Activated CD4-positive, CD25-positive, alpha-beta regulatory T cell treated with anti-CD3 and anti-CD28 coated beads, Interleukin-2, amount 50 U/mL, for 72 hours (primary cell): Measurements from ENCODE around the gene CYSRT1.

Experiments
- DNase-seq: peaks from one replicate; pipeline ENCODE4 v3.0.0; 2021

CYSRT1 gene

DNA sequence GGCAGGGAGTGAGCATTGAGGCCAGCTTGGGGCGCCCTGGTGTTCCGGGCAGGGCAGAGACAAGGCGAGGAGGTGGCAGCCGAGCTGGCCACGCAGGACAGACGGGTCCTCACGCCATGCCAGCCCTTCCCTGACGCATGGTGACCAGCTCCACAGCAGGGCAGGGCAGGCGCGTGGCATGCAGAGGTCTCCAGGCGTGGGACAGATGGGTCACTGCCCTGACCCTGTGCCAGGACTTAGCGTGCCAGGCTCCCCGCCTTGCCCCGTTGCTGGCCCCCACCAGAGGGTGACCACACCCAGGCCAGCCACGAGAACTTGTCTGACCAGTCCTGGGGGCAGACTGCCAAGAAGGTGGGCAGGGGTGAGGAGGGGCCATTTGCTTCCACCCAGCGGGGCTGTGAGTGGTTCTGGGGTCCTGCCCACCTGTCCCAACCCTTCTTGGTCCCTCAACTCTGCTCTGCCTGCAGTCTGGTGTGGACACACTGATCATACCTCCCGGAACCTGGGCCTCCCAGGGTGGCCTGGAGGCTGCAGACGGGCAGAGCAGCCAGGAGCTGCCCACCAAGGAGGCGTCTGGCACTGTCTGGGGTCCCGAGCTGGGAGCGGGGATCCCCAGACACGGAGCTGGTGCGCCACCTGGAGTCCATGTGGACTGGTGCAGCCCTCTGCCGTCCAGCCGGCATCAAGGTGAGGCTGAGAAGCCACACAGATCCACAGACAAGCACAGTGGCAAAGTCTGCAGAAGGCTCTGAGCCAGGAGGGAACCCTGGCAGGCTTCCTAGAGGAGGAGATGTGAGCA lies 2.3 kb downstream of the CYSRT1 start, which contains the start of gene RNF224:
Gene RNF224 (plus strand): TSS at position 449 of the 799 bp plus-strand sequence. CDS start 834 bp downstream, outside the sequence.
- DNase-seq: peak; percentile 77

DNA sequence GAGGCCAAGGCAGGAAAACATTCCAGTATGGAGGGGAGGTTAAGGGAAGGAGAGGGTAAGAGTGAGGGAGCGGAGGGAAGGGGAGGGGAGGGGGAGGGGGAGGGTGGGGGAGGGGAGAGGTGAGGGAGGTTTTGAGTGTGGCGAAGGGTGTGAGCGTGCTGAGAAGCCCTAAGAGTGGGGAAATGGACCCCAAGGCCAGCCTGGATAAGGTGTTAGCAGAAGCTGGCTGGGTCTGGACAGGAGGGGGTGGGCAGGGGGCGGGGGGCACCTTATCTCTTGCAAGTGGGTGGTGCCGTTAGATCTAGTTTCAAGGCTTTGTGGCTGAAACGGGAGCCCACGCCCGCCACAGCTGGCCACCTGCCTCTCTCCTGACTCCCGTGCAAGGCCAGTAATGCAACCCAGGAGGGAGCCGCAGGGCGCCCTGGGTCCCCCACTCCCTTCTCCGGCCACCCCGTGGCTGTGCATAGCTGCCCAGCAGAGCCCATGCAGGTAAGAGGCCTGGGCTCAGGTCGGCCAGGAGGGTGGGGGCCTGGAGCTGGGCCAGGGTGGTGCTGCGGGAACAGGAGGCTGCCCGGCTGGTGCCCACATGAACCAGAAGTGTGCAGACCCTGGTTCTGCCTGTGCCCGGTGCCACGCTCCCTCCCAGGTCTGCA lies 3.0 kb downstream of the CYSRT1 start:
- no peak for DNase-seq

DNA sequence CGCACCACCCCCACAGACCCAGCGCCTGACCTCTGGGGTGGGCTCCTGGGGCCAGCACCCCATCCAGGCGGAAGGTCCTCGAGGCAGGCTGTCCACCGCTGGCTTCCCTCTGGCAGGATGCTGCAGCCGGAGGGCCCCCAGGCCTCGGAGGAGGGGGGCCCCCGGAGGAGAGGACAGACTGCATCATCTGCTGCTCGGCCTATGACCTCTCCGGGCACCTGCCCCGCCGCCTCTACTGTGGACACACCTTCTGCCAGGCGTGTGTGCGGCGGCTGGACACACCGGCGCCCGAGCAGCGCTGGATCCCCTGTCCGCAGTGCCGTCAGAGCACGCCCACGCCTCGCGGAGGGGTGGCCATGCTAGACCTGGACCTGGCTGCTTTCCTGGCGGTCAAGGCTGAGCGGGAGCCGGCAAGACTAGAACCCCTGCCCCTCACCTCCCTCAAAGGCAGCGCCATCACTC lies 3.6 kb downstream of the CYSRT1 start:
- DNase-seq: no peak

DNA sequence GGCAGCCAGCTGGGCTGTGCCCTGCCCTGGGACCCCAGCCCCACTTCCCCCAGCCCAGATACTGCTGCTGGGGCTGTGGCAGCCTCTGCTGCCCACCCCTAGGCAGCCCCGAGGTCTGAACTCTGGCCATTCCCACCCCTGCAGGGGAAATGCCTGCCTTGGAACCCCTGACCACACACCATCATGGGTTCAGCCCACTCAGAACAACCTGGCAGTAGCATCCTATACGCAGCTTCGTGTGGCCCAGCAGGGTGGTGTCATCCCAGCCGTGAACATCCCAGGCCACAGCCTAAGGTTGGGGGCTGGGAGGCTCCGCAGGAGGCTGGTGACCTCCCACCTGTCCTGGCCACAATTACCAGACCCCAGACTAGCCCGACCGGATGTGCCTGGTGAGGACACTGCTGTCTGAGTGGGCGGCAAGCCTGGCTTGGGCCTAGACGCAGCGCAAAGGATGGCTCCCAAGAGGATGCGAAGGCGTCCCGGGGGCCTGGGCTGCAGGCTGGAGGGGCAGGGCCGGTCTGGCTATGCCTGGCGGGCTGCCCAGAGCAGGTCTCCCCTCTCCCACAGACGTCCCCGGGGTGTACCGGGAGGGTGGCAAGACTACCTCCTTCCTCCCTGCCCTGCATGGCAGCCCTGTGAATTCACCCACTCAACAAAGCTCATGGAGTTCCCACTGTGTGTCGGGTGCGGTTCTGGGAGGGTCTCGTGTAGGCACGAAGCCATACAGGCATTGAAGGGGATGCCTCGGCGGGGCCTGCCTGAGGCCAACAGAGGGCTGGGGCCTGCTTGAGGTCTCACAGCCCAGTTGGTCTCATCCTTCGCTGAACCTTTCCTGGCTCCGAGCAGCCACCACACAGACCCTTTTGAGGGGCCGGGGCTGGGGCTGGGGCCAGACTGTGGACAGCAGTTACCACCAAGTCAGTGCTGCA lies 4.3 kb downstream of the CYSRT1 start:
- no peak for DNase-seq

DNA sequence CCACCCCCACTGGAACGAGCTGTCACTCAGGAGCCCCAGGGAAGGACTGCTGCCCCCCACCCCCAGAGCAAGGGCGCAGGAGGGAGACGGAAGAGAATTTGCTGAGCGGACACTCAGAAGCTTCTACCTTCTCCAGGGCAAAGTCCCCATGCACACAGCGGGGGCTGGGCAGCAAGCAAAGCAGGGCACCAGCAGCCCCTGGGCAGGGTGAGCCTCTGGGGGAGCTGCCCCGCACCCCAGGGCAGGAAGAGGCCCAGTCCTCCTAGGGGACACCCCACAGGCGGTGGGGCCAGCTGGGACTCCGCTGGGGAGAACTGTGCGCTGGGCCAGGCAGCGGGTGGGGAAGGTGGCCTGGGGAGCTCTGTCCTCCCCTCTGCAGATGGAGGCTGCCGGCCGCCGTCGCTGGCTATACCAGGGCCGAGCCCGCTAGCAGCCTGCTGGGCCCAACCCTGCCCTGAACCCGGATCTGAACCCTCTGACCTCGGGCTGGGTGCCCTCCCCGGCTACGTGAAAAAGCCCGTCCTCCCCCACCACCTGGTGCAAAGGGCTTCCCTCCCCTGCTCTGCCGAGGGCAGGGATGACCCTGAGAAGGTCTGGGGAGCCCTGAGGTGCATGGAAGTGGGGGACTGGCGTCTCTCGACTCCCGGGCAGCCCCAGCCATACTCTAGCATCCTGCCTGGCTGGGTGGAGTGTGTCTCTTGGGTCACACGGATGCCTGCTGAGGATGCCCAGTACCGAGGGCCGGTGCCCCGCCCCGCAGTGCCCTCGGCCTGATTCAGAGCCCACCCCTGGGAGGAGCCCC lies 5.1 kb downstream of the CYSRT1 start:
- no peak for DNase-seq

GRCh38 chr9:137230705-137231371 lies 5.9 kb downstream of the CYSRT1 start, which contains the start of gene SLC34A3:
Gene SLC34A3, plus strand, starts transcription at chr9:137230901. Its CDS starts 802 bp downstream, at chr9:137231703.
- no peak for DNase-seq

DNA sequence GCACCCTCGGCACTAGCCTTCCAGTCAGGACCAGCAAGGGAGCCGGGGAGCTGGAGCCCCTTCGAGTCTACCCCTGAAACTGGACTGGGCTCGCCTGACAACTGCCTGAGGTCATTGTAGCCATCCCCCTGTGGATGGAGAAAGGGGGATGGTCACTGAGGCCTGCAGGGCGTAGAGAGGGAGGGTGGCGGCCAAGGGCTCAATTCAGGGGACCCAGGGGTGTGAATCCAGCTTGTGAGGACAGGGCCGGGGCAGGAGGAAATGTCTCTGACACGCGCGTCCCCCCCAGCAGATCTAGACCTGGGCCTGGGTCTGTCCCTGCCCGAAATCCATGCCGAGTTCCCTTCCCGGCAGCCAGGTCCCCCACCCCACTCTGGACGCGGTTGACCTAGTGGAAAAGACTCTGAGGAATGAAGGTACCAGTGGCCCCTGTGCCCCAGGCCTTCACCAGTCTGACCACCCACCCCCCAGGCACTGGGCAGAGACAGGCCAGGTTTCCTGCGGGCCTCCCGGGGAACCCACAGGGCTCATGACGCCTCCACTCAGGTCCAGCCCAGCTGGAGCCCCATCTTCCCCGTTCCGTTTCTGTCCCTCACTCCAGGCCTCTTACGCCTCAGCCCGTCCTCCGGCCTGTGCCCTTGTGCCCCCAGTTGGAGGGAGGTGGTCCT lies 6.5 kb downstream of the CYSRT1 start:
- no peak for DNase-seq

GRCh38 chr9:137232101-137232500 lies 7.1 kb downstream of the CYSRT1 start:
- no peak for DNase-seq

DNA sequence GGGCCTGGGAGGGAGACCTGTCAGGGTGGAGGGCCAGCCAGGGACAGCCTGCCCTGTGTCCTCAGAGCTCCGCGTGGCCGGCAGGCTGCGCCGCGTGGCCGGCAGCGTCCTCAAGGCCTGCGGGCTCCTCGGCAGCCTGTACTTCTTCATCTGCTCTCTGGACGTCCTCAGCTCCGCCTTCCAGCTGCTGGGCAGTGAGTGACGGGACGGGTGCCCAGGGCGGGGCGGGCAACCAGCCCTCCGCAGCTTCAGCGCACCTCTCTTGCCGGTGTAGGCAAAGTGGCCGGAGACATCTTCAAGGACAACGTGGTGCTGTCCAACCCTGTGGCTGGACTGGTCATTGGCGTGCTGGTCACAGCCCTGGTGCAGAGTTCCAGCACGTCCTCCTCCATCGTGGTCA lies 7.5 kb downstream of the CYSRT1 start:
- no peak for DNase-seq

- no peak for DNase-seq
These were observed 8.4 kb downstream of the CYSRT1 start for GRCh38 chr9:137233143-137233980.

DNA sequence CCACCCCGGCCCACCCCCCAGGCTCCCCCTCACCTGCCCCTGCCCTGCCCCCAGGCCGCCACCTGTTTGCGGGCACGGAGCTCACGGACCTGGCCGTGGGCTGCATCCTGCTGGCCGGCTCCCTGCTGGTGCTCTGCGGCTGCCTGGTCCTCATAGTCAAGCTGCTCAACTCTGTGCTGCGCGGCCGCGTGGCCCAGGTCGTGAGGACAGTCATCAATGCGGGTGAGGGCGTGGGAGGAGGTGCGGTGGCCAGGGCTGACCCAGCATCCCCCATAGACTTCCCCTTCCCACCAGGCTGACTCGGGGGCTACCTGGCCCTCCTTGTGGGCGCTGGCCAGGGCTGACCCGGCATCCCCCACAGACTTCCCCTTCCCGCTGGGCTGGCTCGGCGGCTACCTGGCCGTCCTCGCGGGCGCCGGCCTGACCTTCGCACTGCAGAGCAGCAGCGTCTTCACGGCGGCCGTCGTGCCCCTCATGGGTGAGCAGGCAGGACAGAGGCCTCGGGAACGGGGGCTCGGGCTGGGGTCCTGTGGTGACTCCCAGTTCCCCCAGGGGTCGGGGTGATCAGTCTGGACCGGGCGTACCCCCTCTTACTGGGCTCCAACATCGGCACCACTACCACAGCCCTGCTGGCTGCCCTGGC lies 9.2 kb downstream of the CYSRT1 start:
- no peak for DNase-seq

DNA sequence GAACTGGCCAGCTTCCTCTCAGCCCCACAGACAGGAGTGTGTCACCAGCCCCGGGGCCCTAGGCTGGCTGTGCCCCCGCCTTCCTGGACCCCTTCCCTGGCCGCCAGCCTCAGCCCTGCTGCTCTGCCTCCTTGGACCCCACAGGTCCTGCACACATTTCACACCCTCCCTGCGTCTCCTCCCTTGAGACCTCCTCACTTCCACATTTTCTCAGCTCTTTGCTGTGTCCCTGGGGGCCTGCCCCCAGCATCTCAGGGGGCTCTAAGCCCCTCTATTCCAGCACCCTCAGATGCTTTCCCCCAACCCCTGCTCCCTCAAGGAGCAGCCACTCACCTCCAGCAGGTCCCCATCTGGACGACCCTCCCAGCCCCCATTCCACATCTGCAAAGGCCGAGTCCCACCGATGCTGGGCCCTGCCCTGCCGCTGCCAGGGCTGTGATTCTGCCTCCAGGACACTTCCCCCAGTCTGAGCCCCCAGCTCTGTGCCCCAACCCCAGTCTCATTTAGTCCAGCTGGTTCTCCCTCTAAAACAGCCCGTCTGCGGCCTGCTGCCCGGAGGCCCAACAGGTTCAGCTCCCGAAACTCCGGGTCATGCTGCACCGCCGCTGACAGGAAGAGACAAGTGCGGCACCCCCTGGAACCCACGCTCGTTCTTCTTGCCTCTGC lies 9.9 kb downstream of the CYSRT1 start:
- no peak for DNase-seq

GRCh38 chr9:137235424-137236237 lies 10.7 kb downstream of the CYSRT1 start:
- no peak for DNase-seq

GRCh38 chr9:137236238-137236935 lies 11.4 kb downstream of the CYSRT1 start:
- peak; percentile 91 for DNase-seq

DNA sequence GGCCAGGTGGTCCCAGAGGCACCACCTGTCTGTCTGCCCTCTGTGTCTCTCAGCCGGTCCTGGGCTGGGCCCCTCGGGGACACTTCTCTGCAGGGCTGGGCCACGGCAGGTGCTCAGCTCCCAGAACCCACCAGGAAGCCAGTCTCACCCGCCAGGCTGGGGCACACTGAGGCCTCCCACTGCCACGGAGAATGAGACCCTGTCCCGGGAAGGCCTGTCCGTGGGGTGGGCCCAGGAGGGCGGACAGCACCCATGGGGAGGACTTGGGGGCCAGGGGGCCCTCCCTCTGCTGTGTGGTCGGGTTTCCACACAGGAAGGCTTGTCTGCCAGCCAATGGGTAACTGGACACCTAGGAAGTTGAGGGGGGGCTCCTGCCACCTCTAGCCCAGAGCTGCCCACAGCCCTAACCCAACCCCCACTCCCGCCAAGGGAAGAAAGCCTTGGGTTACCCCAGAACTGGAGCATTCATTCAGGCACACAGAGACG lies 12.0 kb downstream of the CYSRT1 start:
- DNase-seq: no peak

- DNase-seq: no peak
These were observed 13.1 kb downstream of the CYSRT1 start for GRCh38 chr9:137237759-137238726.
